ENCODE results near the gene TNP2.
"Not testable (repeated sequence)": the region's sequence is repeated elsewhere in the genome, so short reads cannot be mapped to it uniquely, and the experiment has no call there.

The TNP2 gene

GRCh38 chr16:11292076-11292748 lies 23.1 kb upstream of the TNP2 start:
- H3K27ac ChIP-seq, result no peak overlapping the region
- TF ChIP-seq CTCF (conservative IDR thresholded peaks at IDR 0.05) (no peak), ZFX (IDR thresholded peaks at IDR 0.05) (no peak)

GRCh38 chr16:11291091-11291703 lies 22.1 kb upstream of the TNP2 start:
- no peak overlapping the region for H3K27ac ChIP-seq
- no peak for TF ChIP-seq CTCF (conservative IDR thresholded peaks at IDR 0.05)
- TF ChIP-seq ZFX (IDR thresholded peaks at IDR 0.05), result no peak

GRCh38 chr16:11290102-11290893 lies 21.2 kb upstream of the TNP2 start:
- TF ChIP-seq ZFX (IDR thresholded peaks at IDR 0.05) (no peak), CTCF (conservative IDR thresholded peaks at IDR 0.05) (no peak)

GRCh38 chr16:11289696-11290095 lies 20.6 kb upstream of the TNP2 start:
- not testable (repeated sequence) for H3K27ac ChIP-seq

More at GRCh38 chr16:11290102-11290893, 21.2 kb upstream of the TNP2 start:
- H3K27ac ChIP-seq, result no peak overlapping the region

GRCh38 chr16:11289202-11289601 lies 20.1 kb upstream of the TNP2 start:
- TF ChIP-seq ZFX (IDR thresholded peaks at IDR 0.05), result no peak
- no peak for TF ChIP-seq CTCF (conservative IDR thresholded peaks at IDR 0.05)
- H3K27ac ChIP-seq, result no peak overlapping the region

GRCh38 chr16:11285842-11286241 lies 16.7 kb upstream of the TNP2 start:
- H3K27ac ChIP-seq, result no peak overlapping the region
- TF ChIP-seq ZFX (IDR thresholded peaks at IDR 0.05) (no peak), CTCF (conservative IDR thresholded peaks at IDR 0.05) (no peak)

GRCh38 chr16:11283820-11284248 lies 14.7 kb upstream of the TNP2 start:
- TF ChIP-seq CTCF (conservative IDR thresholded peaks at IDR 0.05) (no peak), ZFX (IDR thresholded peaks at IDR 0.05) (no peak)
- H3K27ac ChIP-seq, result no peak overlapping the region
